Skeletal muscle tissue (tissue), 4 donors: ENCODE results near the gene MPL. TPM values are rescaled to one million over a fixed set of nuclear protein-coding genes. Genes with fewer than 3 reads are reported as not detected.

Source experiments
- H3K27ac ChIP-seq: one replicate; pipeline ENCODE4 v1.7.0; 2013; ENCODE audit warnings: mild to moderate bottlenecking, low read depth, low read length, inconsistent platforms
- H3K27me3 ChIP-seq, 3 donors: one replicate each; pipeline ENCODE4 v1.7.0; 2013; ENCODE audit warnings: low read length in 3 of 3; ENCODE audit not compliant: control insufficient read depth in 3 of 3, insufficient read depth in 3 of 3
- H3K36me3 ChIP-seq, 3 donors: one replicate each; pipeline ENCODE4 v1.7.0; 2013; ENCODE audit warnings: low read length in 3 of 3; ENCODE audit not compliant: control insufficient read depth in 3 of 3, insufficient read depth in 3 of 3
- H3K4me1 ChIP-seq, 3 donors: one replicate each; pipeline ENCODE4 v1.7.0; 2013; ENCODE audit warnings: low read length in 3 of 3, mild to moderate bottlenecking in 3 of 3; ENCODE audit not compliant: control insufficient read depth in 3 of 3, insufficient read depth in 3 of 3
- H3K4me3 ChIP-seq, 3 donors: one replicate each; pipeline ENCODE4 v1.7.0; 2013; ENCODE audit warnings: low read length in 3 of 3
- H3K9ac ChIP-seq, 3 donors: one replicate each; pipeline ENCODE4 v1.7.0; 2013; ENCODE audit warnings: low read length in 3 of 3, mild to moderate bottlenecking in 3 of 3, moderate library complexity in 2 of 3, low read depth in 1 of 3
- H3K9me3 ChIP-seq, 3 donors: one replicate each; pipeline ENCODE4 v1.7.0; 2013; ENCODE audit warnings: low read length in 3 of 3; ENCODE audit not compliant: control insufficient read depth in 3 of 3
- total RNA-seq: library from RNA; depleted of rRNA; stranded (reverse); fragments of >200 nt; gene quantifications from one replicate; pipeline ENCODE4 v1.2.3, GENCODE V29; 2014
- donor health status: Osteomylitis.

MPL gene
- total RNA-seq, 1 donor from 2014 or later, result not detected

GRCh38 chr1:43298055-43298454 is 39.6 kb upstream of the MPL start:
- no peaks in the 10 kb centered on the region for H3K27me3 ChIP-seq
- H3K9ac ChIP-seq, result no peak overlapping the region
- no peak overlapping the region for H3K4me3 ChIP-seq
- peaks cover 7 to 17% (median 16%) of the 10 kb centered on the region in 3 donors for H3K4me1 ChIP-seq
- no peak overlapping the region for H3K27ac ChIP-seq
- H3K9me3 ChIP-seq, result no peaks in the 10 kb centered on the region
- H3K36me3 ChIP-seq, result no peaks in the 10 kb centered on the region

GRCh38 chr1:43299101-43299500 is 38.5 kb upstream of the MPL start:
- Histone ChIP-seq H3K27ac (peak overlapping the region; percentile 47), H3K9ac (no peak overlapping the region), H3K27me3 (no peaks in the 10 kb centered on the region), H3K4me1 (peaks cover 11 to 13% (median 11%) of the 10 kb centered on the region in 3 donors), H3K4me3 (no peak overlapping the region), H3K36me3 (no peaks in the 10 kb centered on the region), H3K9me3 (no peaks in the 10 kb centered on the region)

- Histone ChIP-seq H3K9ac (peak within 1 kb of the TSS; percentile 38 to 55 (median 43)), H3K9me3 (no peaks in the 10 kb centered on the region), H3K4me3 (peak within 1 kb of the TSS; percentile 13 to 57 (median 19)), H3K27me3 (no peaks in the 10 kb centered on the region), H3K4me1 (peaks cover 4 to 19% (median 5%) of the 10 kb centered on the region in 3 donors), H3K36me3 (peaks cover 0 to 2% (median 0%) of the 10 kb centered on the region in 3 donors), H3K27ac (peak within 1 kb of the TSS; percentile 47)
Measured at GRCh38 chr1:43300378-43301094, 37.1 kb upstream of the MPL start, which contains the start of gene TIE1. Gene TIE1, plus strand, starts transcription at chr1:43300982. Its CDS starts 90 bp downstream, at chr1:43301072.

DNA sequence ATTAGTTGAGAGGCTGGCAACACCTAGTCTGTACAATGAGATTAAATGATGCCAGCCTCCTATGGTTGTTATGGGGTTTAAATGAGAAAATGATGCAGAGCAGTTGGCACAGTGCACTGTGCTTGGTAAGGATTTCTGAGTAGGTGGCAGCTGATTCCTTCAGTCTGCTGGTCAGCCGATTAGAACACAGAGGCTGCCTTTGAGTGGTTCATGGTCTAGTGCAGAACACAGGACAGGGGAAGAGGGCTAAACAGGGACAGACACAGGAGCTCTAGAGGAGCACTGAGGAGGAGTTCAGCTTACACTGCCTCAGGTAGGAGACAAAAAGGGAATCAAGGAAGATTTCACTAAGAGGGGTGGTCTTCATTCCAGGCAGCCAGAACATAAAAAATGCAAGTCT is 35.4 kb upstream of the MPL start:
- peaks cover 4 to 19% (median 6%) of the 10 kb centered on the region in 3 donors for H3K4me1 ChIP-seq
- peak overlapping the region; percentile 10 to 57 (median 54) for H3K4me3 ChIP-seq
- no peak overlapping the region for H3K27ac ChIP-seq
- H3K9ac ChIP-seq, result peak overlapping the region in 2 of 3 donors; percentile 10 to 38
- no peaks in the 10 kb centered on the region for H3K9me3 ChIP-seq
- H3K36me3 ChIP-seq, result peaks cover 0 to 4% (median 2%) of the 10 kb centered on the region in 3 donors
- no peaks in the 10 kb centered on the region for H3K27me3 ChIP-seq

GRCh38 chr1:43302721-43303470 is 34.7 kb upstream of the MPL start:
- Histone ChIP-seq H3K4me1 (peaks cover 4 to 19% (median 6%) of the 10 kb centered on the region in 3 donors), H3K36me3 (peaks cover 0 to 4% (median 2%) of the 10 kb centered on the region in 3 donors), H3K9me3 (no peaks in the 10 kb centered on the region), H3K27ac (no peak overlapping the region), H3K4me3 (peak overlapping the region; percentile 10 to 57 (median 54)), H3K27me3 (no peaks in the 10 kb centered on the region), H3K9ac (peak overlapping the region in 1 of 3 donors; percentile 10)

DNA sequence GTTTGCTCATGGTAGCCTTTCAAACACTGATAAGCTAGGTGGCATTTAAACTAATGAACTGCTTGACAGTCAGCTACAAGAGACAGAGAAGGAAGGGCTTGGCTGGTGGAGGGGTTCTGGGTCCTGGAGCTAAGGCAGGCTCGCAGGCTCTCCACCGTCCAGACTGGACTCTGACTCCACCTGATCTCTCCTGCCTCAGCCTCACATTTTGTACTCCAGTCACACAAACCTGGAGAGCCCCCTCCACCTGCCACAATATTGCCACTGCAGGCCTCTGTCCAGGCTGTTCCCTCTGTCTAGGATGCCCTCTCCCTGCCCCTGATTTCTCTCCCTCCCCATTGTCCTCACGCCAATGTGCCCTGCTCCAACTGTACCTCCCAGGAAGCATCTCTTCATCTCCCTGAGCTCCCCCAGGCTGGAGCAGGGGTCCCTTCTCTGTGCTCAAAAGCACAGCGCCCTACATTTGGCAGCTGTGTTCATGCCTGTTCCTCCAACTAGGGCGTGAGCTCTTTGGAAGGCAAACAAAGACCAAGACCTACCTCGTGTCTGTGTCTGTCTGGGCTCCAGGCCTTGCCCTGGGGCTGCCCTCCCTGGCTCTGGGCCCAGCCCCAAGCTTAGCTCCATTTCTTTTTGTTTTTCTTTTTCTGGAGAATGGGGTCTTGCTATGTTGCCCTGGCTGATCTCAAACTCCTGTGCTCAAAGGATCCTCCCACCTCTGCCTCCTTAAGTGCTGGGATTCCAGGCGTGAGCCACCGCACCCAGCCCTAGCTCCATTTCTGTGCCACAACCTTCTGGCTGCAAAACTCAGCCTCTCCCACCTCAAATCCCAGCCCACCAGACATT is 33.9 kb upstream of the MPL start:
- no peaks in the 10 kb centered on the region for H3K27me3 ChIP-seq
- H3K9ac ChIP-seq, result no peak overlapping the region
- H3K27ac ChIP-seq, result no peak overlapping the region
- peaks cover 0 to 4% (median 2%) of the 10 kb centered on the region in 3 donors for H3K36me3 ChIP-seq
- H3K9me3 ChIP-seq, result no peaks in the 10 kb centered on the region
- peaks cover 4 to 19% (median 6%) of the 10 kb centered on the region in 3 donors for H3K4me1 ChIP-seq
- peak overlapping the region in 2 of 3 donors; percentile 7 to 22 for H3K4me3 ChIP-seq

DNA sequence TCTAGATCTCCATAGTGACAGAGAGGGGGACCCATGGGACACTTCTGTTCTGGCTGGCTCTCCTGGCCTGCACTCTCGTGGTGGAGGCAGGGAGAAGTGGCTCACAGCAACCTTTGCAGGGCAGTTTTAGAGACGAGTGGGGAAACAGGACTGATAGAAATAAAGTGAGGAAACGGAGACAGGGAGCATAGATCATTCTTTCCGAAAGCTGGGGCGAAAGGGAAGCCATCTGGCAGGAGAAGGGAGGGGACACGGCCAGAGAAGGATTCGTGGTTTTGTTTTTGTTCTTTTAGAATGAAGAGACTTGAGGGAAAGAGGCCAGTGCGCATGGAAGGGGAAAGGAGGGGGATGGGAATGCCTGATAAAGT is 33.3 kb upstream of the MPL start:
- peak overlapping the region in 2 of 3 donors; percentile 7 to 22 for H3K4me3 ChIP-seq
- no peak overlapping the region for H3K9ac ChIP-seq
- H3K4me1 ChIP-seq, result peaks cover 4 to 19% (median 6%) of the 10 kb centered on the region in 3 donors
- H3K27me3 ChIP-seq, result no peaks in the 10 kb centered on the region
- no peaks in the 10 kb centered on the region for H3K9me3 ChIP-seq
- H3K27ac ChIP-seq, result no peak overlapping the region
- H3K36me3 ChIP-seq, result peaks cover 0 to 4% (median 2%) of the 10 kb centered on the region in 3 donors

DNA sequence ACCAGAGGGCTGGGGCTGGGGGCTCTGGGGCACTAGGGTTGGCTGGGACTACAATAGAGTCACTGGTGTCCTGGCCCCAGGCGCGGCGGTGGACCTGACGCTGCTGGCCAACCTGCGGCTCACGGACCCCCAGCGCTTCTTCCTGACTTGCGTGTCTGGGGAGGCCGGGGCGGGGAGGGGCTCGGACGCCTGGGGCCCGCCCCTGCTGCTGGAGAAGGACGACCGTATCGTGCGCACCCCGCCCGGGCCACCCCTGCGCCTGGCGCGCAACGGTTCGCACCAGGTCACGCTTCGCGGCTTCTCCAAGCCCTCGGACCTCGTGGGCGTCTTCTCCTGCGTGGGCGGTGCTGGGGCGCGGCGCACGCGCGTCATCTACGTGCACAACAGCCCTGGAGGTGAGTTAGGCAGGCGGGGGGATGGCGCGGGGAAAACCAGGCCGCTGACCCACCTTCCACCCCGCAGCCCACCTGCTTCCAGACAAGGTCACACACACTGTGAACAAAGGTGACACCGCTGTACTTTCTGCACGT is 32.8 kb upstream of the MPL start:
- Histone ChIP-seq H3K27me3 (no peaks in the 10 kb centered on the region), H3K4me3 (peak overlapping the region in 1 of 3 donors; percentile 7), H3K36me3 (peaks cover 0 to 4% (median 2%) of the 10 kb centered on the region in 3 donors), H3K9me3 (no peaks in the 10 kb centered on the region), H3K27ac (no peak overlapping the region), H3K9ac (no peak overlapping the region), H3K4me1 (peaks cover 4 to 16% (median 6%) of the 10 kb centered on the region in 3 donors)

DNA sequence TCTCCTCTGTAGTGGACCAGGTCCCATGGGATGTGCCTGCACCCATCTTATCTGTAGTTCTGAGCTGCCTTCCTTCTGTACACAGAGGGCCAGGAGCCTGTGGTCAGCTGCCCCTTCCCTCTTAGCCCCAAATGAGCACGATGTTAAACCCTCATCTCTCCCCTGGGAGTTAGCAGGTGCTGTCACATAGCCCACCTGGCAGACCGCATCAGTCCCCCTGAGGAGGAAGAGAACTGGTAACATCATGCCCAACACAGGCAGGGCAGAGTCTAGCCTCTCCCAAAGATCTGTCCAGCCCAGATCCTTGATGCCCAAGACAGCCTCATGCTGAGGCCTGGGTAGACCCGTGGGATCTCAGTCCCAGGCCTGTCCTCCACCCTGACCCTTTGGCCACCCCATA is 32.2 kb upstream of the MPL start:
- no peaks in the 10 kb centered on the region for H3K27me3 ChIP-seq
- H3K27ac ChIP-seq, result no peak overlapping the region
- peaks cover 0 to 15% (median 6%) of the 10 kb centered on the region in 3 donors for H3K4me1 ChIP-seq
- no peaks in the 10 kb centered on the region for H3K9me3 ChIP-seq
- H3K4me3 ChIP-seq, result no peak overlapping the region
- H3K36me3 ChIP-seq, result peaks cover 0 to 4% (median 2%) of the 10 kb centered on the region in 3 donors
- no peak overlapping the region for H3K9ac ChIP-seq
